Right lobe of liver (tissue), 6 donors: ENCODE results near the gene SNX30. TPM values are rescaled to one million over a fixed set of nuclear protein-coding genes. Genes with fewer than 3 reads are reported as not detected.

Source experiments
- ATAC-seq, 4 donors: fragments of 200-7000 bp; cut with Tn5 transposase; one replicate each; pipeline ENCODE4 v1.9.1; 2020; ENCODE audit warnings: mild to moderate bottlenecking in 4 of 4, moderate library complexity in 4 of 4
- DNase-seq, 3 donors: peaks; one replicate each; pipeline ENCODE4 v3.0.0-alpha.2; 2020
- H3K27ac ChIP-seq, 3 donors: fragments of 200-600 bp; one replicate each; pipeline ENCODE4 v1.8.0; 2022
- H3K27me3 ChIP-seq, 2 donors: fragments of 200-600 bp; one replicate each; pipeline ENCODE4 v1.8.0; 2022
- H3K36me3 ChIP-seq, 4 donors: fragments of 200-600 bp; sonication (generic) in 1 of 4; one replicate each; pipeline versions ENCODE4 v1.5.1 to v1.8.0; 2017 to 2022; ENCODE audit warnings: control low read depth in 1 of 4
- H3K4me1 ChIP-seq, 4 donors: fragments of 200-600 bp; sonication (generic) in 1 of 4; one replicate each; pipeline versions ENCODE4 v1.5.1 to v1.8.0; 2017 to 2022; ENCODE audit warnings: control low read depth in 1 of 4
- H3K4me3 ChIP-seq, 3 donors: fragments of 200-600 bp; one replicate each; pipeline ENCODE4 v1.8.0; 2022
- H3K9me3 ChIP-seq, 4 donors: fragments of 200-600 bp; sonication (generic) in 1 of 4; one replicate each; pipeline versions ENCODE4 v1.5.1 to v1.8.0; 2017 to 2022; ENCODE audit warnings: control low read depth in 1 of 4
- POLR2A ChIP-seq: fragments of 450-650 bp; IDR thresholded peaks from one replicate; pipeline ENCODE4 v1.6.1; 2017; ENCODE audit warnings: antibody characterized with exemption, mild to moderate bottlenecking
- WGBS: methylation state at CpG from one replicate; pipeline ENCODE4 v1.1.6; 2018; ENCODE audit warnings: low coverage, low lambda C conversion rate; ENCODE audit not compliant: insufficient coverage; ENCODE audit errors: missing lambda C conversion rate; 5-methylcytosine and 5-hydroxymethylcytosine counted together
- intact Hi-C, 2 donors: fragments of 100-400 bp; cut with DNase I; formaldehyde crosslinking; loops; one replicate each; pipeline versions ENCODE4 v1.11.2 to v1.14.1; 2022
- total RNA-seq, 6 experiments: library from RNA; depleted of rRNA in 2 of 6; stranded (reverse); fragments of >200 nt in 2 of 6; fragmentation: NEBNext Ultra II Directional in 3 of 6; extraction: Animal tissue kit (Norgen Biotek cat#: 25700) in 3 of 6; gene quantifications; one replicate each; pipeline versions ENCODE4 v1.1.0 to v1.2.4, GENCODE V29; 2016 to 2023
- TF ChIP-seq, protein P1 (sequence below), 4 donors: fragments of 200-600 bp in 3 of 4; fragments of 450-650 bp in 1 of 4; IDR thresholded peaks; one replicate each; pipeline versions ENCODE4 v1.5.1 to v1.8.0; 2016 to 2022; ENCODE audit warnings: antibody characterized with exemption in 4 of 4, mild to moderate bottlenecking in 2 of 4
- donor health status: DM: no; HTN: yes; CAD: no.
- donor health status: DM: no; HTN: no; CAD: no.
- donor health status: DM: no; HTN: no; CAD: no.
- donor health status: DM: no; HTN: yes; CAD: no.
- donor health status: DM: no; HTN: yes; CAD: no.

SNX30 gene
- total RNA-seq, 6 experiments from 2014 or later: 5.2 to 9.0 (median 7.5) TPM

DNA sequence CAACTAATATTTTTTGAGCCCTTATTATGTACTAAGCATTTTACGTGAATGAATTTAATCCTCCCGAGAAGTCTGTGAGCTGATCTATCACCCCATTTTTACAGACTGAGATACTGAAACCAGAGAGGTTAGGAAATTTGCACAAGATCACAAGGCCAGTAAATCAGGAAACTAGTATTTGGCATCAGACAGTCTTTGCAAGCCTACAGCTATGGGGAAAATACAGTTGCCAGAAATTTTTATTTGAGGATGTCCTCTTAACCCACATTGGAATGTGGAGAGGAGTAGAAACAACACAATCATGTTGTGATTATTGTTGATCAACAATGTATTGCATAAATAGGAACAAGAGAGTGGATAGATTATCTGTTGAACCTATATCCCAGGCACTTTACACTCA, 142.4 kb downstream of the SNX30 start:
- no peak for TF ChIP-seq POLR2A
- TF ChIP-seq, protein P1, sequence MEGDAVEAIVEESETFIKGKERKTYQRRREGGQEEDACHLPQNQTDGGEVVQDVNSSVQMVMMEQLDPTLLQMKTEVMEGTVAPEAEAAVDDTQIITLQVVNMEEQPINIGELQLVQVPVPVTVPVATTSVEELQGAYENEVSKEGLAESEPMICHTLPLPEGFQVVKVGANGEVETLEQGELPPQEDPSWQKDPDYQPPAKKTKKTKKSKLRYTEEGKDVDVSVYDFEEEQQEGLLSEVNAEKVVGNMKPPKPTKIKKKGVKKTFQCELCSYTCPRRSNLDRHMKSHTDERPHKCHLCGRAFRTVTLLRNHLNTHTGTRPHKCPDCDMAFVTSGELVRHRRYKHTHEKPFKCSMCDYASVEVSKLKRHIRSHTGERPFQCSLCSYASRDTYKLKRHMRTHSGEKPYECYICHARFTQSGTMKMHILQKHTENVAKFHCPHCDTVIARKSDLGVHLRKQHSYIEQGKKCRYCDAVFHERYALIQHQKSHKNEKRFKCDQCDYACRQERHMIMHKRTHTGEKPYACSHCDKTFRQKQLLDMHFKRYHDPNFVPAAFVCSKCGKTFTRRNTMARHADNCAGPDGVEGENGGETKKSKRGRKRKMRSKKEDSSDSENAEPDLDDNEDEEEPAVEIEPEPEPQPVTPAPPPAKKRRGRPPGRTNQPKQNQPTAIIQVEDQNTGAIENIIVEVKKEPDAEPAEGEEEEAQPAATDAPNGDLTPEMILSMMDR (IDR thresholded peaks at IDR 0.05): no peak
- Histone ChIP-seq H3K4me3 (no peak overlapping the region), H3K36me3 (no peaks in the 10 kb centered on the region), H3K4me1 (peaks cover 0 to 10% (median 0%) of the 10 kb centered on the region in 4 donors), H3K27me3 (no peaks in the 10 kb centered on the region), H3K9me3 (no peaks in the 10 kb centered on the region), H3K27ac (no peak overlapping the region)
- WGBS: 70% methylated on average over 2 of the region's 2 CpGs
- intact Hi-C loops: no loop called here
- ATAC-seq: no peak
- DNase-seq: no peak

DNA sequence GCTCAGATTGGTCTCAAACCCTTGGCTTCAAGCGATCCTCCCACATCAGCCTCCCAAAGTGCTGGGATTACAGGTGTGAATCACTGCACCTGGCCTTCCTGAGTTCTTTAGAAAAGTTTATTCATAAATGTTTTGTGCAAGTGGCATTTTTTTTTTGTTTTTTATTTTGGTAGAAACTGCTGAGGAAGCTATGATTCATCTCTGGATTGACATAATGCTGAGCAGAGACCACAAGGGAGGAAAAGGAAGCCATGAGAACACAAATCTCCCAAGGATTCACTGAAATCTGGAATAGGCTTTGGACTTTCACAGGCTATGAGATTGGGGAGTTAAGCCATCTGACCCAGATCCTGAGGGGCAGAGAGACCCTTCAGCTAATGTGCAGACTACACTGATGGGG, 143.5 kb downstream of the SNX30 start:
- TF ChIP-seq, protein P1 (IDR thresholded peaks at IDR 0.05): no peak
- TF ChIP-seq POLR2A: no peak
- no peak overlapping the region for H3K4me3 ChIP-seq
- WGBS: 100% methylated on average over 1 of the region's 1 CpG
- H3K27ac ChIP-seq: no peak overlapping the region
- DNase-seq: no peak
- H3K4me1 ChIP-seq: peaks cover 0 to 10% (median 0%) of the 10 kb centered on the region in 4 donors
- H3K27me3 ChIP-seq: no peaks in the 10 kb centered on the region
- H3K9me3 ChIP-seq: no peaks in the 10 kb centered on the region
- intact Hi-C loops: no loop called here
- ATAC-seq: peak in 1 of 4 donors; percentile 11
- H3K36me3 ChIP-seq: no peaks in the 10 kb centered on the region

DNA sequence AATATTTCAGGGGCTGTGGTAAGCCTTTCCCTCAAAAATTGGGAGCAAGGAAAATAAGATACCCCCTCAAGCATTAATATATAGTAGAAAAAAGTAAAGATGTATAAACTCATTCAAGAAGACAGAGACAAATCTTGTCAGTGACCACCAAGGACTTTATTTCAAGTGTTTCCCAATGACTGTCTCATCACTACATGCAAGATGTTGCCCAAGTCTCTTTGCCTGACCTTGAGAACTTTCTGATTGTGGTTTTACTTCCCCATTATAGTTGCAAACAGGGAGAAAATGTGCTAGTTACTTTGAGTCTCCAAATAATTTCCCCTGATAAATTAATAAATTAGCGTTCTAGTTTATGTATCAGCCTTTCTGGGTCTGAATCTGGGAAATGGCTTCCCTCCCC, 144.1 kb downstream of the SNX30 start:
- Histone ChIP-seq H3K4me1 (peaks cover 0 to 10% (median 0%) of the 10 kb centered on the region in 4 donors), H3K9me3 (no peaks in the 10 kb centered on the region), H3K36me3 (no peaks in the 10 kb centered on the region), H3K4me3 (no peak overlapping the region), H3K27ac (no peak overlapping the region), H3K27me3 (no peaks in the 10 kb centered on the region)
- DNase-seq (no peak), ATAC-seq (peak in 1 of 4 donors; percentile 30)
- no peak for TF ChIP-seq POLR2A
- TF ChIP-seq, protein P1 (IDR thresholded peaks at IDR 0.05): no peak
- intact Hi-C loops: no loop called here
- 73% methylated on average over 1 of the region's 1 CpG for WGBS

DNA sequence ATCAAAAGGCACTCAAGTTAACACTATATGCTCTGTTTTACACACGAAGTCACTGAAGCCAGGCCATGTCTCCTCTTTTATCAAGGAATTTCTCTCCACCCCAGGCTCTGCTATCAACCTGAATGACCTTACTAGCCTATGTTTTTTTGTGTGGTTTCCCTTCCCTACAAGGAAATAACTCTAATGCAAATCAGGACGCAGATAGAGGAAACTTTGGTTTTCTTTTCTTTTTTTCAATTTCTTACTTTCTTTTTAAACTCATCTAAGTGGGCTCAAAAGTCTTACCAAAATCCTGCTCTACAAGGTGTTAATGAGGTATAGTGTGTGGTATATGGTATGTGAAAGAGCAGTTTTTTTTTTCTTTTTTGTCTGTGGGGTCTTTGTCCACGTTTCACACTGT, 145.6 kb downstream of the SNX30 start:
- no peaks in the 10 kb centered on the region for H3K27me3 ChIP-seq
- H3K27ac ChIP-seq: no peak overlapping the region
- no peak for ATAC-seq
- intact Hi-C loops: no loop called here
- no peaks in the 10 kb centered on the region for H3K36me3 ChIP-seq
- no peaks in the 10 kb centered on the region for H3K4me1 ChIP-seq
- no peak for DNase-seq
- WGBS: 26% methylated on average over 3 of the region's 3 CpGs
- H3K9me3 ChIP-seq: no peaks in the 10 kb centered on the region
- H3K4me3 ChIP-seq: no peak overlapping the region
- TF ChIP-seq, protein P1 (IDR thresholded peaks at IDR 0.05): no peak
- TF ChIP-seq POLR2A: no peak

DNA sequence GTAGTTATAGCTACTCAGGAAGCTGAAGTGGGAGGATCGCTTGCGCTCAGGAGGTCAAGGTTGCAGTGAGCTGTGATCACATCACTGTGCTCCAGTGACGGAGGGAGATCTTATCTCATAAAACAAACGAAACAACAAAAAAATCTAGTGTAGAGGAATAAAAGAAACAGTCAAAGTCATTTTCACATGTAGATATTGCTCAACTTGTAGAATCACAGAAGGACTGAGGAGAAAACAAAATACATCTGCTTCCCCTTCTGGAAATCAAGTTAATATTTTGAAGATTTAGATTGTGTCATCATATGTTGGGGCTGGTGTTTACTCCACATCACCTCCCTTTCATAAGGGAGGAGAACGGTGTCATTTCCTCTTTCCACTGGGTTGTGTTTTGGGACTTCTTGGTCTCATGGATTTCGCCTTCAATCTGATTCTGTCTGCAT, 148.3 kb downstream of the SNX30 start:
- WGBS: 29% methylated on average over 6 of the region's 6 CpGs
- H3K36me3 ChIP-seq: no peaks in the 10 kb centered on the region

More for the DNA sequence above, 148.3 kb downstream of the SNX30 start:
- DNase-seq (no peak), ATAC-seq (peak in 1 of 4 donors; percentile 19)
- Histone ChIP-seq H3K4me3 (no peak overlapping the region), H3K27me3 (no peaks in the 10 kb centered on the region), H3K4me1 (no peaks in the 10 kb centered on the region), H3K27ac (no peak overlapping the region), H3K9me3 (no peaks in the 10 kb centered on the region)
- TF ChIP-seq, protein P1 (IDR thresholded peaks at IDR 0.05): no peak
- TF ChIP-seq POLR2A: no peak
- intact Hi-C loops: no loop called here
